Measurements from ENCODE around the gene ARID5B.

DNA sequence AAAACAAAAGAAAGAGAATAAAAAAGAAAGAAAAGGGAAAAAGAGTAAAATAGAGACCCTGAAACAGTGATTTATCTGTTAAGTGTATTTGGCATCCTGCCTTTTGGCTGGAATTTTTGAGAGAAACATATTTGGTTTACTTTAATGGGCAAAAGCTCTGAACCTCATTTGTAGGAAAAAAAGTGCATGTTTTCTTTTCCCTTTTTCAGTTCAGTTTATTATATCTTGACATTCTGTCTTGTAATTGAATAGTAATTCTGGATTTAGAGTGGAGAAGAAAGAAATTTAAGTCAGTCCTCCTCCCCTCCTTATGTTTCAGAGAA, 69.5 kb downstream of the ARID5B start:
- TF ChIP-seq, protein P1, sequence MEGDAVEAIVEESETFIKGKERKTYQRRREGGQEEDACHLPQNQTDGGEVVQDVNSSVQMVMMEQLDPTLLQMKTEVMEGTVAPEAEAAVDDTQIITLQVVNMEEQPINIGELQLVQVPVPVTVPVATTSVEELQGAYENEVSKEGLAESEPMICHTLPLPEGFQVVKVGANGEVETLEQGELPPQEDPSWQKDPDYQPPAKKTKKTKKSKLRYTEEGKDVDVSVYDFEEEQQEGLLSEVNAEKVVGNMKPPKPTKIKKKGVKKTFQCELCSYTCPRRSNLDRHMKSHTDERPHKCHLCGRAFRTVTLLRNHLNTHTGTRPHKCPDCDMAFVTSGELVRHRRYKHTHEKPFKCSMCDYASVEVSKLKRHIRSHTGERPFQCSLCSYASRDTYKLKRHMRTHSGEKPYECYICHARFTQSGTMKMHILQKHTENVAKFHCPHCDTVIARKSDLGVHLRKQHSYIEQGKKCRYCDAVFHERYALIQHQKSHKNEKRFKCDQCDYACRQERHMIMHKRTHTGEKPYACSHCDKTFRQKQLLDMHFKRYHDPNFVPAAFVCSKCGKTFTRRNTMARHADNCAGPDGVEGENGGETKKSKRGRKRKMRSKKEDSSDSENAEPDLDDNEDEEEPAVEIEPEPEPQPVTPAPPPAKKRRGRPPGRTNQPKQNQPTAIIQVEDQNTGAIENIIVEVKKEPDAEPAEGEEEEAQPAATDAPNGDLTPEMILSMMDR (tag by site-specific recombination; IDR thresholded peaks at IDR 0.05): no peak
- TF ChIP-seq ZBTB7A (tag by site-specific recombination; IDR thresholded peaks at IDR 0.05; ENCODE audit: low read depth) (no peak), ZFP69B (tag by site-specific recombination; IDR thresholded peaks at IDR 0.05) (no peak), SALL2 (tag by site-specific recombination; IDR thresholded peaks at IDR 0.05; ENCODE audit: borderline replicate concordance) (no peak), ZNF391 (tag by site-specific recombination; IDR thresholded peaks at IDR 0.05; ENCODE audit: borderline replicate concordance, low read depth) (no peak), ZNF114 (tag by site-specific recombination; IDR thresholded peaks at IDR 0.05) (no peak), ZNF24 (tag by site-specific recombination; IDR thresholded peaks at IDR 0.05) (no peak), AEBP2 (tag by site-specific recombination; IDR thresholded peaks at IDR 0.05; ENCODE audit: borderline replicate concordance) (no peak), ZFP3 (tag by site-specific recombination; IDR thresholded peaks at IDR 0.05; ENCODE audit: low read depth) (no peak)
- TF ChIP-seq, protein P2, sequence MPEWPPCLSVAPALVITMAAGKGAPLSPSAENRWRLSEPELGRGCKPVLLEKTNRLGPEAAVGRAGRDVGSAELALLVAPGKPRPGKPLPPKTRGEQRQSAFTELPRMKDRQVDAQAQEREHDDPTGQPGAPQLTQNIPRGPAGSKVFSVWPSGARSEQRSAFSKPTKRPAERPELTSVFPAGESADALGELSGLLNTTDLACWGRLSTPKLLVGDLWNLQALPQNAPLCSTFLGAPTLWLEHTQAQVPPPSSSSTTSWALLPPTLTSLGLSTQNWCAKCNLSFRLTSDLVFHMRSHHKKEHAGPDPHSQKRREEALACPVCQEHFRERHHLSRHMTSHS (tag by site-specific recombination; IDR thresholded peaks at IDR 0.05): no peak

Data from HEK293 (cell line).